Measurements from ENCODE around the gene SLAMF9.

The SLAMF9 gene

DNA sequence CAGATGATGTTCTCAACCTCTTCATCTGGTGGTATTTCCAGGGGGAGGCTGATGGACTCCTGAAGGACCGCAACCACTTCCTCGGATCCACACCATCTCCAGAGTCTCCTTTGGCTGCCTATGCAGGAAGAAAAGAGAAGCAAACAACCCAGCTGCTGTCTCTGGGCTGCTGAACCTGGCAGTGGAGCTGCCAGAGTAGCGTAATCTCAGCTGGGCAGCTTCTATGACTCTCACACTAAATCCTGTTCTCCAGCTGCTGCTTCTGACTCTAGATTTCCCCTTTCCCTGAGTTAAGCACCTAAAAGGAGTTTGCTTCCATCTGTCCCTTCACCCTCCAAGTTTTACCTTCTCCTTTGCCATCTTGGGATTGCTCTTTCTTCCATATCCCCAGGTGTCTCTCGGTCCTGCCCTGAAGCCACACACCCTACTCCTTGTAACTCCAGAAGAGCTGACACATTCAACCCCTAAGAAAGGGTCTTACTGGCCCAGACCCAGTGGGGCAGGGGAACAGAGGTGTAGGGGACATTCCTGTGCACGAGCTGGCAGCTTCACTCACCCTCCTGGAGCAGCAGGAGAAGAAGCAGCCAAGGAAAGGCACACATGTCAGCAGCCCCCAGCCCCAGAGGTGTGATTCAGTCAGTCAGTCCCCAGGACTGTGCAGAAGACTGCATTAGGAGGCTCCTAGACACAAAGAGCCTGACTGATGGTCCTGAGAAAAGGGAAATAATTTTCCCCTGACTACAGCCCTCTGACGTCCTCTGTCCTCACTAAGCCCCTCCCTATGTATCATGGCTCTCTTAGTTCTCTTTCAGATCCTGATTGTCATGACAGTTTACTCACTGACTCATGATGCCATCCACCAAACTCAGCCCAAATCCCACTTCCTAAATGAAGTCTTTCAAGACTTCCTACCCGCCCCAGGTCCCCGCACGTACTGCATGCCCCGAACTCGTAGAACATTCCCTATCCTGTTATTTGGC lies at the start of gene SLAMF9:
TSS of gene SLAMF9 (minus strand) at position 702 of the 980 bp plus-strand sequence. CDS start at position 602, 100 bp downstream.
- DNase-seq = no peak

- DNase-seq = no peak
These were observed 47.4 kb upstream of the SLAMF9 start for GRCh38 chr1:160001440-160001839.

DNA sequence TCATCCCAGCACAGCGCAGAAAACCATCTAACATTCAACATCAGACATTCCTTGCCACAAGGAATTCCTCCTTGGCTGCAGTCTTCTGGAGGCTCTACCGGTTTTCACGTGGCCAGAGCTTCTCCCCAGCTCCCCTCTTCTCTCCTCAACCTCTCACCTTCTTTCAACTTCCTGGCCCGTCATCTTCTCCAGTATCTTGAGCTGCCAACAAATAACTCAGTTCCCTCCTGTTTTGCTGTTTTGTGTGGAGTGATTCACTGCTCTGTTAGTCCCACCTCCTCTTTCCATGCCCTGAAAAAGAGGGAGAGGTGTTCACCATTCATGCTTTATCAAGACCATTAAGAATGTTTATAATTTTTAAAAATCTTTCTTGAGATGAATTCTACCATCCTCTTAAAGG lies 45.2 kb upstream of the SLAMF9 start:
- no peak for DNase-seq

- no peak for DNase-seq
These were observed 42.6 kb upstream of the SLAMF9 start for GRCh38 chr1:159996653-159997052.

DNA sequence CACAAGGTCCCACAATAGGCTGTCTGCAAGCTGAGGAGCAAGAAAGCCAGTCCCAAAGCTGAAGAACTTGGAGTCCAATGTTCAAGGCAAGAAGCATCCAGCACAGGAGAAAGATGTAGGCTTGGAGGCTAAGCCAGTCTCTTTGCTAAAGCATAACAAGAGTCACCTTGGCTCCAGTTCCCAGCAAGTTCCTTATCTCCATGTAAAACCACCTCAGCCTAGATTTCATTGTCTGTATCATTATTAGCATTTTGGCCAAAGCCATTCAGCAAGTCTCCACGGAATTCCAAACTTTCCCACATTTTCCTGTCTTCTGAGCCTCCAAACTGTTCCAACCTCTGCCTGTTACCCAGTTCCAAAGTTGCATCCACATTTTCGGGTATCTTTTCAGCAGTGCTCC lies 40.9 kb upstream of the SLAMF9 start:
- no peak for DNase-seq

DNA sequence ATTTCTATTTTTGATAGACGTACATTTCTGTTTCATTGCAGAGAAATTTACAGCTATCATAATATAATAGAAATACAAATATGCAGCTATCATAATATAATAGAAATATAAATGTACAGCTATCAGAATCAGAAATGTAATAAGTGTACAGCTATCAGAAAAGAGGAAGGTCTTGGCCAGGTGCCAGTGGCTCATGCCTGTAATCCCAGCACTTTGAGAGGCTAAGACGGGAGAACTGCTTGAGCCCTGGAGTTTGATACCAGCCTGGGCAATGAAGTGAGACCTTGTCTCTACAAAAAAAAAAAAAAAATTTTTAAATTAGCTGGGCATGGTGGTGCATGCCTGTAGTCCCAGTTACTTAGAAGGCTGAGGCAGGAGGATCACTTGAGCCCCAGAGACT lies 39.9 kb upstream of the SLAMF9 start:
- DNase-seq = no peak

DNA sequence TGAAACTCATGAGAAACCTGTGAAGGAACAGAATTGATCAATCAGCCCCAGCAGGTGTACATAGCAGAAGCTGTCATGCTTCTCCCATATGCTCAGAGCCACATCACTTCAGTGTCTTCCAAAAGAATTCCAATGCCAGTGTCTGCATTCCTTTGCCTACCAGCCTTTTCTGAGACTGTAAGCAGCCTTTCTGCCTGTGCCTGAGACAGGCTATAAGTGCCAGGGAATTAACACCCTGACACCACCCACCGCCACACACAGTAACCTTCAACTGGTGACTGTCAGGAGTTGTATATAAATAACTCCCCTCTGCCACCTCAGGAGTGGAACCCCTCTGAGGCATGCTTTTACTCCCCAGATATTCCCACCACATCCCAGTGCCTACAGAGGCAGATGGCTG lies 38.1 kb upstream of the SLAMF9 start:
- DNase-seq = no peak

GRCh38 chr1:159991513-159991912 lies 37.5 kb upstream of the SLAMF9 start:
- DNase-seq = no peak

DNA sequence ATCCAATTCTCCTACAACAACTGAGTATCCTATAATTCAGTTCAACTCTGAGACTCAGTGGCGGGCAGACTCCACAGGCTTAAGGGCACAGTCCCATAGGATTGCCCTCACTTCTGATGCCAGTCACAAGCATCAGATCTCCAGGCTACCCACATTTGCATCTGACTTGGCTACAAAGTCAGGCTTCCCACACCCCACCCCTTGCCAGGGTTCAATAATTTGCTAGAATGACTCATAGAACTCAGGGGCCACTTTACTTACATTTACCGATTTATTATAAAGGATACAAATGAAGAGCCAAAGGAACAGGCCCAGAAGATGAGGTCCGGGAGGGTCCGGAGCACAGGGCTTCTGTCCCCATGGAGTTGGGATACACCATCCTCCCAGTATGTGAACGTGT lies 36.0 kb upstream of the SLAMF9 start:
- no peak for DNase-seq

DNA sequence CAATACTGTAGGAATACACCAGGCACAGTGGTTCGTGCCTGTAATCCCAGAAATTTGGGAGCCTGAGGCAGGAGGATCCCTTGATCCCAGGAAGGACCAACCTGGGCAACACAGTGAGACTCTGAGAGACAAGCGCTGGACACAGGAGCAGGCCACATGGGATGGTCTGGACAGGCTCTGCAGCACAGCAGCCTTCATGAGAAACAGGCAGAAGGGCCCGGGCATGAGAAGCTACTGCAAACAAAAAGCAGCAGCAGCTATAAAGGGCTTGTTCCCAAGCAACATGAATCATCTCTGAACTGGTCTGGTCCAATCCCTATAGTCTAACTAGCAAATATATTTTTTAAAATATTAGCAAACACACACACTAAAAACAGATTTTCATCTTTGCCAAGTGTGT lies 35.5 kb upstream of the SLAMF9 start:
- no peak for DNase-seq

GRCh38 chr1:159988006-159988405 lies 34.0 kb upstream of the SLAMF9 start:
- no peak for DNase-seq

DNA sequence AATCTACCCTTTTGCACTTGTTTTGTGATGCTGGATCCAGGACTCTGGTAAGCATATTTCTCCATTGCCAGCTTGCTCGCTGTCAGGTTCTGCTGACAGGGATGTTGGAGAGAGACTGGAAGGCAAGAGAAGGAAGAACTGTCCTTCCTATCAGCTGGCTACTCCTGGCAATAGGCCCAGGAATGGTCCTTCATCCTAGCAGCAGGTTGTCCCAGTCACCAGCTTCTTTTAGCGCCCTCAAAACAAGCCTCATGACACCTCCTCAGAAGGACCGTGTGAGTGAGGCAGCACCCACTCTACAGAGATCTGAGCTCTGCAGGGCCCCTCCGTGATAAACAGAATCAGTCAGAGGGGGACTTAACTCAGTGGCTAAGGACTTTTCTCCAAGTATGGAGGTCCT lies 33.1 kb upstream of the SLAMF9 start:
- no peak for DNase-seq

DNA sequence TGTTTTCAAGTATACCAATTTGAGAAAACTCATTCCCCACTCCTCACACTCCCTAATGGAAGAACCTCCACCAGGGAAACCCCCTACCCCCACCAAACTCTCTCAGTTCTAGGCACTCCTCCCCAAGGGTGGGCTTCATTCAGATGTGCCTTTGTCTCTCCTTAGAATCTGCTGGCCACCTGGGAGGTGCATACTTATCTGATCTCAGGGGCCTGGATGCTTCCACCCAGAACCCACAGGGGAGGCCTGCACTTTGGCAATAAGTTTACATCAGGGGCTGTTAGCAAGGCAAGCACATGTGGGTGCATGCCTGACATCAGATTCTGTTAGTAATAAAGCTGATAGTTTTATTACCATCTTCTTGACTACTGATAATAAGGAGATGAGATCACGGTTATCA lies 32.5 kb upstream of the SLAMF9 start:
- no peak for DNase-seq

DNA sequence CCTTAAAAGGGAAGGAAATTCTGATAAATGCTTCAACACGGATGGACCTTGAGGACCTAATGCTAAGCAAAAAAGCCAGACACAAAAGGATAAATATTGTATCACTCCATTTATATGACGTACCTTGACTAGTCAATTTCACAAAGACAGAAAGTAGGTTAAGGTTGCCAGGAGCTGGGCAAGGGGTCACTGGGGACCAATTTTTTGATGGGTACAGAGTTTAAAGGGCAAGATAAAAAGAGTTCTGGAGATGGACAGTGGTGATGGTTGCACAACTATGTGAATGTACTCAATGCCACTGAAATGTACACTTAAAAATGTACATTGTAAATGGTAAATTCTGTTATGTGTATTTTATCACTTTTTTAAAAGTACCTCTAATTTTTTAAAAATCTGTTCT lies 32.1 kb upstream of the SLAMF9 start:
- DNase-seq = no peak

- DNase-seq = no peak
These were observed 31.4 kb upstream of the SLAMF9 start for GRCh38 chr1:159985473-159985872.

DNA sequence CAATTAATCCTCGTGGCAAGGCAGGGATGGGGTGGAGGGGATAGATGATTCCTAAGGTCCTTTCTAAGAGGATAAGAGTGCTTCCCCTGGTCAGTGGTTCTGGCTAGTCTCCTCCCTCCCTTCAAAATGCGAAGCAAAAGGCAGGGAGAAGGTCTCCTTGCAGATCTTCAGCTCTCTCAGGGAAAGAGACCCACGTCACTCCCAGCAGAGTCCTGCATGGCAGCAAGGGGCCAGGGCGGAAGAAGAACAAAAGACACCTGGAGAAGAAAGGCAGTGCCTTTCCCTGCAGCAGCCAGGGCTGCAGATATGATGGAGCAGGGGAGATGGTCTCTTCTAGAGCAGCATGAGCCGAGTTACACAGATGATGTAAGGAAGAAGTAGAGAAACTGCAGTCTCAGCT lies 29.6 kb upstream of the SLAMF9 start:
- DNase-seq = no peak

DNA sequence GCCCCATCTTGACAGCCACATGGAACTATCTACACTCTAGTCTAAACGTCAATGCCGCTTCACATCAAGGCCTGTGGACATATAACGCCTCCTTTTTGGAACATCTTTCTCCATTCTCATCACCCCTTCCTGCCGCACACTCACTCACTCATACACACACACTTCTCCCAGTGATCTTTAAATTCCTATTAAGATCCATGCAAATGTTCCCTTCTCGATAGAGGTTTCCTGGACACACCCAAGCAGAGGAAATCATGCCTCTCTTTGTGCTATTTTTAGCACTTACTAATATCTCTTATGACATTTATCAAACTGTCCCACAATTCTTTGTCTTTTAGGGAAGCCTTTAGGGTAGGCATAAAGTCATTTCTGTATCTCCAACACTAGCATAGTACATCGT lies 28.2 kb upstream of the SLAMF9 start:
- DNase-seq = no peak

- DNase-seq = no peak
These were observed 27.5 kb upstream of the SLAMF9 start for GRCh38 chr1:159981351-159982055.

DNA sequence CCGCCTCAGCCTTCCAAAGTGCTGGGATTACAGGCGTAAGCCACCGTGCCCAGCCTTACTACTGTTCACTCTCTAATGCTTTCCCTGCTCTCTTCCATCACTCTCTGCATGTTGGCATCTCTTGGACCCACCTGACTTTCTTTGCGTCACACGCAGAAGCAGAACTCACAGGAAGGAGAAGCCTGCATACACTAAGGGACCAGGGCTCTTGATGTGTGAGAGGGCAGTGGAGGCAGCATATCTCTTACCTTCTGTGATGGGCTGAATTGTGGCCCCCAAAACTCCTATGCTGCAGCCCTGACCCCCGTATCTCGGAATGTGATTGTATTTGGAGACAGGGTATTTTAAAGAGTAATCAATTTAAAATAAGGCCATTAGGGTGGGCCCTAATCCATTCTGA lies 26.7 kb upstream of the SLAMF9 start:
- DNase-seq = no peak

- DNase-seq = no peak
These were observed 26.0 kb upstream of the SLAMF9 start for GRCh38 chr1:159980076-159980475.

DNA sequence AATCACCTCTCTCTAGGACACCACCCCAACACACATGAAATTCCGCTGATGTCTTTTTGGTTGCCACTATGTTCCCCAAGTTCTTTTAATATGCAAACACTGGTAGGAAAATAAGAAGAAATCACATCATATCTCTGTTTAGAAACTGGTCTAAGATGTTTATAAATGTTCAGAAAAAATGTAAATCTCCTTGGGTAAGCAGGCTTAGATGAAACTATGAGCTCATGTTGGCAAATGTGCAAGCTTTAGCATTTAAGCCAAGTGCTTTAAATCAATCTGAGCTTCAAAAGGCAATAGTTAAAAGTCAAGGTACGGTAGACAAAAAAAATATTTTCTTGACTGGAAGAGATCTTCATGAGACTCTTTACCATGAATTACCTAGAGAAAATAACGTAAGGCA lies 25.2 kb upstream of the SLAMF9 start:
- DNase-seq = no peak

DNA sequence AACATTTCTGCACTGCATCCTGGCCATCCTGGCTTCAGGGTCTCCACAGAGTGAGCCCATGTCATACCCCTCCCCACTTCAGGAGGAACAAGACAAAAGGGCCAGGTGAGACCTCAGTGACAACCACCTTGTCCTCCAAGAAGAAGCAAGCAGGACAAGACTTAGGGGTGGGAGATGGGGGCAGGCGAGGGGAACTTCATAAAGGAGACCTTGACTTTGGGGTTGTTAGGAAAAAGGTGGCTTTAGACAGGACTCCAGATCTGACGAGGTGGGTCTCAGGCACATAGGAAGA lies 24.0 kb upstream of the SLAMF9 start:
- DNase-seq = no peak

- no peak for DNase-seq
These were observed 23.5 kb upstream of the SLAMF9 start for GRCh38 chr1:159977364-159978106.

Measured in NCI-H1694 treated with DMSO at 0.1 percent for 48 hours (cell line).